Lower lobe of right lung (tissue), 2 donors: ENCODE measurements around the gene XPNPEP1. TPM values are rescaled to one million over a fixed set of nuclear protein-coding genes. Genes with fewer than 3 reads are reported as not detected.

Experiments
- ATAC-seq, 2 donors: fragments of 200-7000 bp; cut with Tn5 transposase; one replicate each; pipeline ENCODE4 v1.9.1; 2020 to 2022; ENCODE audit warnings: mild to moderate bottlenecking in 2 of 2, moderate library complexity in 2 of 2
- DNase-seq: peaks from one replicate; pipeline ENCODE4 v3.0.0-alpha.2; 2020
- H3K27ac ChIP-seq: fragments of 200-600 bp; one replicate; pipeline ENCODE4 v1.8.0; 2022
- H3K27me3 ChIP-seq: fragments of 200-600 bp; one replicate; pipeline ENCODE4 v1.8.0; 2022; ENCODE audit warnings: low read depth
- H3K36me3 ChIP-seq: fragments of 200-600 bp; one replicate; pipeline ENCODE4 v1.8.0; 2022; ENCODE audit warnings: mild to moderate bottlenecking
- H3K4me1 ChIP-seq: fragments of 200-600 bp; one replicate; pipeline ENCODE4 v1.8.0; 2022
- H3K4me3 ChIP-seq: fragments of 200-600 bp; one replicate; pipeline ENCODE4 v1.8.0; 2022; ENCODE audit warnings: mild to moderate bottlenecking
- H3K9me3 ChIP-seq: fragments of 200-600 bp; one replicate; pipeline ENCODE4 v1.8.0; 2022
- intact Hi-C: fragments of 100-400 bp; cut with DNase I; formaldehyde crosslinking; loops from one replicate; pipeline ENCODE4 v1.11.0; 2022
- total RNA-seq: library from RNA; stranded (reverse); fragmentation: NEBNext Ultra II Directional; extraction: Animal tissue kit (Norgen Biotek cat#: 25700); gene quantifications from one replicate; pipeline ENCODE4 v1.2.1, GENCODE V29; 2021
- TF ChIP-seq, protein P1 (sequence below): fragments of 200-600 bp; IDR thresholded peaks from one replicate; pipeline ENCODE4 v1.8.0; 2022; ENCODE audit warnings: antibody characterized with exemption, mild to moderate bottlenecking
- donor health status: DM: no; HTN: yes; CAD: no; lungs with severe emphysema.

The XPNPEP1 gene
- total RNA-seq, 1 donor from 2014 or later = 52.1 TPM

DNA sequence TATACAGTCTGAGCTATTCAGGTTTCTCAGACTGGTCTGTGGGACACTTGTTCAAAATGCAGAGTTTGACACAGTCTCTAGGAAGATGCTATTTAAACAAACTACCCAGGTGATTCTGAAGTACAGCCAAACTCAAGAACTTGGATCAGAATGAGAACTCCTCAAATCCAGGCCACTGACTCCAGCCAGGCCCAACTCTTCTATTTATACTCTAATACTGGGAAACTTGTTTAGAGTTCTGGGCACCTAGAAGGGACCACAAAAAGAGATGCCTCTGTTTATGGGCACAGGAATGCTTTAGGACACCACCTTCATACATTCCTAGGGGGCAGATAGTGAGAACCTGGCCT lies 44.4 kb upstream of the XPNPEP1 start:
- Histone ChIP-seq H3K4me1 (peaks cover 18% of the 10 kb centered on the region), H3K27ac (no peak overlapping the region), H3K9me3 (no peaks in the 10 kb centered on the region), H3K36me3 (no peaks in the 10 kb centered on the region), H3K4me3 (no peak overlapping the region), H3K27me3 (no peaks in the 10 kb centered on the region)
- TF ChIP-seq, protein P1, sequence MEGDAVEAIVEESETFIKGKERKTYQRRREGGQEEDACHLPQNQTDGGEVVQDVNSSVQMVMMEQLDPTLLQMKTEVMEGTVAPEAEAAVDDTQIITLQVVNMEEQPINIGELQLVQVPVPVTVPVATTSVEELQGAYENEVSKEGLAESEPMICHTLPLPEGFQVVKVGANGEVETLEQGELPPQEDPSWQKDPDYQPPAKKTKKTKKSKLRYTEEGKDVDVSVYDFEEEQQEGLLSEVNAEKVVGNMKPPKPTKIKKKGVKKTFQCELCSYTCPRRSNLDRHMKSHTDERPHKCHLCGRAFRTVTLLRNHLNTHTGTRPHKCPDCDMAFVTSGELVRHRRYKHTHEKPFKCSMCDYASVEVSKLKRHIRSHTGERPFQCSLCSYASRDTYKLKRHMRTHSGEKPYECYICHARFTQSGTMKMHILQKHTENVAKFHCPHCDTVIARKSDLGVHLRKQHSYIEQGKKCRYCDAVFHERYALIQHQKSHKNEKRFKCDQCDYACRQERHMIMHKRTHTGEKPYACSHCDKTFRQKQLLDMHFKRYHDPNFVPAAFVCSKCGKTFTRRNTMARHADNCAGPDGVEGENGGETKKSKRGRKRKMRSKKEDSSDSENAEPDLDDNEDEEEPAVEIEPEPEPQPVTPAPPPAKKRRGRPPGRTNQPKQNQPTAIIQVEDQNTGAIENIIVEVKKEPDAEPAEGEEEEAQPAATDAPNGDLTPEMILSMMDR = no peak
- ATAC-seq (no peak), DNase-seq (no peak)
- intact Hi-C loops = no loop called here

GRCh38 chr10:109966961-109967738 lies 43.8 kb upstream of the XPNPEP1 start:
- no peak for DNase-seq
- no peaks in the 10 kb centered on the region for H3K9me3 ChIP-seq
- H3K4me3 ChIP-seq = no peak overlapping the region
- no peaks in the 10 kb centered on the region for H3K36me3 ChIP-seq
- TF ChIP-seq, protein P1 = no peak
- peaks cover 18% of the 10 kb centered on the region for H3K4me1 ChIP-seq
- intact Hi-C loops = no loop called here
- no peaks in the 10 kb centered on the region for H3K27me3 ChIP-seq
- no peak overlapping the region for H3K27ac ChIP-seq
- ATAC-seq = no peak

GRCh38 chr10:109964318-109964717 lies 41.0 kb upstream of the XPNPEP1 start:
- Histone ChIP-seq H3K4me1 (peaks cover 18% of the 10 kb centered on the region), H3K27me3 (no peaks in the 10 kb centered on the region), H3K4me3 (no peak overlapping the region), H3K27ac (no peak overlapping the region), H3K9me3 (no peaks in the 10 kb centered on the region), H3K36me3 (no peaks in the 10 kb centered on the region)
- intact Hi-C loops = no loop called here
- ATAC-seq (no peak), DNase-seq (no peak)
- TF ChIP-seq, protein P1 = no peak

DNA sequence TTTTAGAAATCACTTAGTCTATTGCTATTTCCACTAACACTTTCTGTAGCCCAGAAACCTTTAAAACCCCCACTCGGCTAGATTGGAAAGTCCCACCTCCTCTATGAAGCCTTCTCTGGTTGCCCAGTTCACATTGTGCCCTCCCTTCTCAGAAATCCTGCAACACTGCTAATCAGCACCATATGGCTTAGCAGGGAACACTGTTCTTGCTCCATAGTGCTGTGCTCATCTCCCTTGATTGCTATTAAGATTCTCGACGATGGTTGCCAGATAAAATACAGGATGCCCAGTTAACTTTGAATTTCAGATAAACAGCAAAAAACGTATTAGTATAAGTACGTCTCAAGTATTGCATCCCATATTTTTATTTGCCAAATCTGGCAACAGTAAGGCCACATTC lies 40.1 kb upstream of the XPNPEP1 start:
- no peak for DNase-seq
- no peak for ATAC-seq
- Histone ChIP-seq H3K36me3 (no peaks in the 10 kb centered on the region), H3K4me1 (peaks cover 18% of the 10 kb centered on the region), H3K27ac (no peak overlapping the region), H3K27me3 (no peaks in the 10 kb centered on the region), H3K9me3 (no peaks in the 10 kb centered on the region), H3K4me3 (no peak overlapping the region)
- intact Hi-C loops = no loop called here
- TF ChIP-seq, protein P1 = no peak

- ATAC-seq (no peak), DNase-seq (no peak)
- Histone ChIP-seq H3K27ac (no peak overlapping the region), H3K4me3 (no peak overlapping the region), H3K9me3 (no peaks in the 10 kb centered on the region), H3K4me1 (peaks cover 13% of the 10 kb centered on the region), H3K36me3 (no peaks in the 10 kb centered on the region), H3K27me3 (no peaks in the 10 kb centered on the region)
- intact Hi-C loops = no loop called here
- TF ChIP-seq, protein P1 = no peak
Measured at GRCh38 chr10:109962247-109962646, 38.9 kb upstream of the XPNPEP1 start.
